Gastroesophageal sphincter (tissue), 4 donors: ENCODE measurements around the gene RBFA. TPM values are rescaled to one million over a fixed set of nuclear protein-coding genes. Genes with fewer than 3 reads are reported as not detected.

Experiments
- ATAC-seq: fragments of 150-250 bp; one replicate; pipeline ENCODE4 v1.9.1; 2016; ENCODE audit warnings: mild to moderate bottlenecking, moderate library complexity
- H3K27ac ChIP-seq, 4 donors: fragments of 200-600 bp; sonication (generic) in 3 of 4; 1 replicate in 3 of 4; 2 replicates in 1 of 4; pipeline ENCODE4 v1.5.1; 2016 to 2019
- H3K27me3 ChIP-seq: fragments of 200-600 bp; sonication (generic); one replicate; pipeline ENCODE4 v1.5.1; 2019
- H3K36me3 ChIP-seq, 2 donors: fragments of 200-600 bp; sonication (generic); one replicate each; pipeline ENCODE4 v1.5.1; 2019; ENCODE audit warnings: control low read depth in 1 of 2
- H3K4me1 ChIP-seq, 3 donors: fragments of 200-600 bp; sonication (generic); 1 replicate in 2 of 3; 2 replicates in 1 of 3; pipeline ENCODE4 v1.5.1; 2016 to 2019; ENCODE audit warnings: control low read depth in 2 of 3
- H3K4me3 ChIP-seq, 2 donors: fragments of 200-600 bp; sonication (generic); one replicate each; pipeline ENCODE4 v1.5.1; 2019; ENCODE audit warnings: mild to moderate bottlenecking in 1 of 2, moderate library complexity in 1 of 2
- H3K9me3 ChIP-seq, 3 donors: fragments of 200-600 bp; sonication (generic); one replicate each; pipeline ENCODE4 v1.5.1; 2017 to 2019; ENCODE audit warnings: control low read depth in 2 of 3
- CTCF ChIP-seq, 4 experiments: fragments of 200-600 bp in 2 of 4; fragments of 450-650 bp in 2 of 4; sonication (generic) in 1 of 4; IDR thresholded peaks; one replicate each; pipeline ENCODE4 v1.5.1; 2017 to 2019; ENCODE audit warnings: antibody characterized with exemption in 4 of 4, mild to moderate bottlenecking in 2 of 4, moderate library complexity in 2 of 4
- EP300 ChIP-seq: sonication (generic); formaldehyde crosslinking; IDR thresholded peaks from one replicate; pipeline ENCODE4 v1.6.1; 2017; ENCODE audit warnings: antibody characterized with exemption, mild to moderate bottlenecking
- POLR2A ChIP-seq, 2 donors: fragments of 450-650 bp; IDR thresholded peaks; one replicate each; pipeline ENCODE4 v1.6.1; 2017; ENCODE audit warnings: antibody characterized with exemption in 2 of 2, mild to moderate bottlenecking in 2 of 2, moderate library complexity in 1 of 2
- POLR2AphosphoS5 ChIP-seq: sonication (generic); formaldehyde crosslinking; IDR thresholded peaks from one replicate; pipeline ENCODE4 v1.6.1; 2017; ENCODE audit warnings: antibody characterized with exemption
- WGBS, 2 donors: methylation state at CpG; one replicate each; pipeline ENCODE4 v1.1.5; 2018; ENCODE audit warnings: low coverage in 1 of 2; 5-methylcytosine and 5-hydroxymethylcytosine counted together
- total RNA-seq, 4 donors: library from RNA; depleted of rRNA; stranded (reverse); fragments of >200 nt; gene quantifications; one replicate each; pipeline ENCODE4 v1.1.0, GENCODE V29; 2016

The RBFA gene
- total RNA-seq, 4 donors from 2014 or later, result 27.0 to 38.8 (median 32.7) TPM

GRCh38 chr18:80067321-80067720, 33.1 kb downstream of the RBFA start:
- Histone ChIP-seq H3K27ac (no peak overlapping the region), H3K27me3 (no peaks in the 10 kb centered on the region), H3K4me1 (no peaks in the 10 kb centered on the region), H3K9me3 (peaks cover 0 to 3% (median 0%) of the 10 kb centered on the region in 3 donors), H3K4me3 (no peak overlapping the region), H3K36me3 (no peaks in the 10 kb centered on the region)
- 79 to 93% methylated on average over 7 of the region's 8 CpGs for WGBS, 2 donors
- no peak for ATAC-seq
- TF ChIP-seq POLR2A (IDR thresholded peaks at IDR 0.05) (no peak), CTCF (IDR thresholded peaks at IDR 0.05) (no peak), POLR2AphosphoS5 (no peak), EP300 (no peak)

- WGBS, 2 donors, result 85% methylated on average over 8 of the region's 10 CpGs; no CpG with 5 or more reads in 1 of the 2 donors
- no peak for TF ChIP-seq EP300
- TF ChIP-seq CTCF (IDR thresholded peaks at IDR 0.05), result no peak
- TF ChIP-seq POLR2A (IDR thresholded peaks at IDR 0.05), result no peak
- no peak for TF ChIP-seq POLR2AphosphoS5
- no peaks in the 10 kb centered on the region for H3K4me1 ChIP-seq
Measured at GRCh38 chr18:80067897-80068296, 33.7 kb downstream of the RBFA start.

GRCh38 chr18:80068571-80069272, 34.5 kb downstream of the RBFA start:
- H3K4me3 ChIP-seq, result no peak overlapping the region
- no peaks in the 10 kb centered on the region for H3K27me3 ChIP-seq
- H3K27ac ChIP-seq, result no peak overlapping the region
- H3K36me3 ChIP-seq, result peaks cover 0 to 3% of the 10 kb centered on the region in 2 donors
- ATAC-seq, result no peak
- no peaks in the 10 kb centered on the region for H3K4me1 ChIP-seq
- WGBS, 2 donors, result 58 to 72% methylated on average over 6 to 10 of the region's 10 CpGs
- no peaks in the 10 kb centered on the region for H3K9me3 ChIP-seq
- TF ChIP-seq POLR2AphosphoS5, result no peak
- TF ChIP-seq CTCF (IDR thresholded peaks at IDR 0.05), result no peak
- no peak for TF ChIP-seq EP300
- no peak for TF ChIP-seq POLR2A (IDR thresholded peaks at IDR 0.05)

More at GRCh38 chr18:80067897-80068296, 33.7 kb downstream of the RBFA start:
- H3K27ac ChIP-seq, result no peak overlapping the region
- no peak overlapping the region for H3K4me3 ChIP-seq
- H3K36me3 ChIP-seq, result no peaks in the 10 kb centered on the region
- ATAC-seq, result no peak
- H3K9me3 ChIP-seq, result no peaks in the 10 kb centered on the region
- H3K27me3 ChIP-seq, result no peaks in the 10 kb centered on the region

GRCh38 chr18:80070825-80071224, 36.6 kb downstream of the RBFA start:
- Histone ChIP-seq H3K4me1 (no peaks in the 10 kb centered on the region), H3K4me3 (no peak overlapping the region), H3K36me3 (peaks cover 0 to 8% of the 10 kb centered on the region in 2 donors), H3K9me3 (no peaks in the 10 kb centered on the region), H3K27ac (no peak overlapping the region), H3K27me3 (no peaks in the 10 kb centered on the region)
- ATAC-seq, result no peak
- TF ChIP-seq POLR2A (IDR thresholded peaks at IDR 0.05) (no peak), EP300 (no peak), POLR2AphosphoS5 (no peak), CTCF (IDR thresholded peaks at IDR 0.05) (no peak)
- WGBS, 2 donors, result no CpG with 5 or more reads among the region's 4 CpGs

- no peak for TF ChIP-seq POLR2AphosphoS5
- TF ChIP-seq CTCF (IDR thresholded peaks at IDR 0.05), result no peak
- no peak for TF ChIP-seq EP300
- no peak for TF ChIP-seq POLR2A (IDR thresholded peaks at IDR 0.05)
- no peaks in the 10 kb centered on the region for H3K9me3 ChIP-seq
- no peak overlapping the region for H3K4me3 ChIP-seq
- no peak for ATAC-seq
- peaks cover 0 to 14% of the 10 kb centered on the region in 2 donors for H3K36me3 ChIP-seq
- no peak overlapping the region for H3K27ac ChIP-seq
- H3K4me1 ChIP-seq, result no peaks in the 10 kb centered on the region
- H3K27me3 ChIP-seq, result no peaks in the 10 kb centered on the region
- 100% methylated on average over 1 of the region's 5 CpGs for WGBS, 2 donors
Measured at GRCh38 chr18:80074183-80074582, 39.9 kb downstream of the RBFA start.
